ENCODE results near the gene PPARD.

The PPARD gene

GRCh38 chr6:35392111-35392702 is 49.8 kb downstream of the PPARD start:
- Histone ChIP-seq H3K27ac (no peak overlapping the region), H3K4me3 (no peak overlapping the region), H3K36me3 (ENCODE audit: insufficient read depth, low read length) (no peaks in the 10 kb centered on the region), H3K9me3 (ENCODE audit: low read depth, low read length) (no peaks in the 10 kb centered on the region), H3K9ac (ENCODE audit: insufficient read length) (no peak overlapping the region)
- TF ChIP-seq EZH2 (IDR thresholded peaks at IDR 0.05) (no peak), FOXP2 (optimal IDR thresholded peaks at IDR 0.05; ENCODE audit: control extremely low read depth, extremely low read length, insufficient read depth) (no peak), POLR2AphosphoS5 (IDR thresholded peaks at IDR 0.05; ENCODE audit: borderline replicate concordance, low read depth, low read length) (no peak)
- DNase-seq (ENCODE audit: low read depth, low spot score) = no peak

- Histone ChIP-seq H3K36me3 (ENCODE audit: insufficient read depth, low read length) (no peaks in the 10 kb centered on the region), H3K27ac (no peak overlapping the region), H3K9me3 (ENCODE audit: low read depth, low read length) (no peaks in the 10 kb centered on the region), H3K4me3 (no peak overlapping the region), H3K9ac (ENCODE audit: insufficient read length) (no peak overlapping the region)
- TF ChIP-seq FOXP2 (optimal IDR thresholded peaks at IDR 0.05; ENCODE audit: control extremely low read depth, extremely low read length, insufficient read depth) = no peak
- TF ChIP-seq POLR2AphosphoS5 (IDR thresholded peaks at IDR 0.05; ENCODE audit: borderline replicate concordance, low read depth, low read length) = no peak
- TF ChIP-seq EZH2 (IDR thresholded peaks at IDR 0.05) = no peak
- no peak for DNase-seq (ENCODE audit: low read depth, low spot score)
Observed at GRCh38 chr6:35392773-35393672, 50.7 kb downstream of the PPARD start.

GRCh38 chr6:35396991-35397390 is 54.6 kb downstream of the PPARD start:
- H3K9ac ChIP-seq (ENCODE audit: insufficient read length) = no peak overlapping the region
- no peaks in the 10 kb centered on the region for H3K9me3 ChIP-seq (ENCODE audit: low read depth, low read length)
- H3K36me3 ChIP-seq (ENCODE audit: insufficient read depth, low read length) = no peaks in the 10 kb centered on the region
- TF ChIP-seq POLR2AphosphoS5 (IDR thresholded peaks at IDR 0.05; ENCODE audit: borderline replicate concordance, low read depth, low read length) (no peak), FOXP2 (optimal IDR thresholded peaks at IDR 0.05; ENCODE audit: control extremely low read depth, extremely low read length, insufficient read depth) (no peak), EZH2 (IDR thresholded peaks at IDR 0.05) (no peak)
- no peak overlapping the region for H3K4me3 ChIP-seq
- no peak for DNase-seq (ENCODE audit: low read depth, low spot score)
- no peak overlapping the region for H3K27ac ChIP-seq

- Histone ChIP-seq H3K36me3 (ENCODE audit: insufficient read depth, low read length) (no peaks in the 10 kb centered on the region), H3K9me3 (ENCODE audit: low read depth, low read length) (no peaks in the 10 kb centered on the region), H3K9ac (ENCODE audit: insufficient read length) (no peak overlapping the region), H3K4me3 (no peak overlapping the region), H3K27ac (no peak overlapping the region)
- TF ChIP-seq FOXP2 (optimal IDR thresholded peaks at IDR 0.05; ENCODE audit: control extremely low read depth, extremely low read length, insufficient read depth) = no peak
- DNase-seq (ENCODE audit: low read depth, low spot score) = no peak
Observed at GRCh38 chr6:35397806-35398418, 55.6 kb downstream of the PPARD start.

- Histone ChIP-seq H3K4me3 (no peak overlapping the region), H3K36me3 (ENCODE audit: insufficient read depth, low read length) (no peaks in the 10 kb centered on the region), H3K9ac (ENCODE audit: insufficient read length) (no peak overlapping the region), H3K9me3 (ENCODE audit: low read depth, low read length) (no peaks in the 10 kb centered on the region), H3K27ac (no peak overlapping the region)
- TF ChIP-seq FOXP2 (optimal IDR thresholded peaks at IDR 0.05; ENCODE audit: control extremely low read depth, extremely low read length, insufficient read depth) (no peak), POLR2AphosphoS5 (IDR thresholded peaks at IDR 0.05; ENCODE audit: borderline replicate concordance, low read depth, low read length) (no peak), EZH2 (IDR thresholded peaks at IDR 0.05) (no peak)
- DNase-seq (ENCODE audit: low read depth, low spot score) = no peak
Observed at GRCh38 chr6:35398526-35398925, 56.2 kb downstream of the PPARD start.

- H3K36me3 ChIP-seq (ENCODE audit: insufficient read depth, low read length) = no peaks in the 10 kb centered on the region
- no peak for TF ChIP-seq FOXP2 (optimal IDR thresholded peaks at IDR 0.05; ENCODE audit: control extremely low read depth, extremely low read length, insufficient read depth)
- no peak for TF ChIP-seq POLR2AphosphoS5 (IDR thresholded peaks at IDR 0.05; ENCODE audit: borderline replicate concordance, low read depth, low read length)
- TF ChIP-seq EZH2 (IDR thresholded peaks at IDR 0.05) = no peak
- H3K9me3 ChIP-seq (ENCODE audit: low read depth, low read length) = no peaks in the 10 kb centered on the region
- DNase-seq (ENCODE audit: low read depth, low spot score) = no peak
- H3K4me3 ChIP-seq = no peak overlapping the region
- no peak overlapping the region for H3K27ac ChIP-seq
- H3K9ac ChIP-seq (ENCODE audit: insufficient read length) = no peak overlapping the region
Observed at GRCh38 chr6:35400111-35400510, 57.8 kb downstream of the PPARD start.

- no peak overlapping the region for H3K4me3 ChIP-seq
- DNase-seq (ENCODE audit: low read depth, low spot score) = no peak
- no peaks in the 10 kb centered on the region for H3K9me3 ChIP-seq (ENCODE audit: low read depth, low read length)
- TF ChIP-seq EZH2 (IDR thresholded peaks at IDR 0.05) (no peak), FOXP2 (optimal IDR thresholded peaks at IDR 0.05; ENCODE audit: control extremely low read depth, extremely low read length, insufficient read depth) (no peak), POLR2AphosphoS5 (IDR thresholded peaks at IDR 0.05; ENCODE audit: borderline replicate concordance, low read depth, low read length) (no peak)
- H3K36me3 ChIP-seq (ENCODE audit: insufficient read depth, low read length) = no peaks in the 10 kb centered on the region
- no peak overlapping the region for H3K9ac ChIP-seq (ENCODE audit: insufficient read length)
- no peak overlapping the region for H3K27ac ChIP-seq
Observed at GRCh38 chr6:35400901-35401311, 58.5 kb downstream of the PPARD start.

GRCh38 chr6:35401514-35401913 is 59.2 kb downstream of the PPARD start:
- Histone ChIP-seq H3K9me3 (ENCODE audit: low read depth, low read length) (no peaks in the 10 kb centered on the region), H3K27ac (no peak overlapping the region), H3K9ac (ENCODE audit: insufficient read length) (no peak overlapping the region), H3K4me3 (no peak overlapping the region), H3K36me3 (ENCODE audit: insufficient read depth, low read length) (no peaks in the 10 kb centered on the region)
- TF ChIP-seq POLR2AphosphoS5 (IDR thresholded peaks at IDR 0.05; ENCODE audit: borderline replicate concordance, low read depth, low read length) (no peak), FOXP2 (optimal IDR thresholded peaks at IDR 0.05; ENCODE audit: control extremely low read depth, extremely low read length, insufficient read depth) (no peak), EZH2 (IDR thresholded peaks at IDR 0.05) (no peak)
- DNase-seq (ENCODE audit: low read depth, low spot score) = no peak
